GM18520 (cell line): ENCODE measurements around the gene P4HB.

Experiments
- ATAC-seq: cut with Tn5 transposase; IDR thresholded peaks from one replicate; pipeline ENCODE4 v1.9.1; 2021; ENCODE audit not compliant: unreplicated experiment

Gene P4HB

DNA sequence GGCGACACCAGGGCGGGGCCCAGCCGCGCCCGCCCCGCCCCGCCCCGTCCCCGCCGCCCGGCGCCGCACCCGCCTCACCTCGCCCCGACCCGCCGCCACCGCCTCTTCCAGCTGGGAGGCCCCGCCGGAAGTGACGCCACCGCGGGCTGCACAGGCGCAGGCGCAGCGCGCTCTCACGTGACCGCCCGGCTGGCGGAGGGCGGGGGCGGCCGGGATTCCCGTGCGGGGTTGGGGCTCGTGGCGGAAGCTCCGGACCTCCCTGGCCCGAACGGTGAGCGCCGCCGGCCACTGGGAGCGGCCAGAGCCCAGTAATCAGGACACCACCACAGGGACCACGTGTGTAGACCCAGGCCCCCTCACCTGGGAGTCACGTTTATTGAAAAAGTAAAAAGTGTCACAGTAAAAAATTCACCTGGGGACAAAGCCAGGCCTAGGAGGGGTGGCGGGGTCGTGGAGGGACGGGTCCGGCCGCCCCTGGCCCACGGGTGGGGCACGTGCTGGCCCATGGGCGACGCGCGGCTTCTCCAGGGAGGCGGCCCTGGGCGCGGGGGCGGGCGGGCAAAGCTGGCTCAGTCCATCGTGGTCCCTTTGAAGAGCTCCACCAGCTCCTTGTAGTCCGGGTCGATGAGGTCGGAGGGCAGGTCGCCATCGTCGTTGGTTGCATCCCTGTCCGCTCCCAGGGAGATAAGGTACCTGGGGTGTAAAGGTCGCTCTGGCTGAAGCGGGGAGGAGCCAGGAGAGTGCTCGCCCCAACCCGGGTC, 27.0 kb downstream of the P4HB start, which contains the start of gene MCRIP1:
Gene MCRIP1, minus strand, starts transcription at position 132 of the 761 bp plus-strand sequence. CDS start 8,785 bp downstream, outside the sequence.
- ATAC-seq, result peak; percentile 1

DNA sequence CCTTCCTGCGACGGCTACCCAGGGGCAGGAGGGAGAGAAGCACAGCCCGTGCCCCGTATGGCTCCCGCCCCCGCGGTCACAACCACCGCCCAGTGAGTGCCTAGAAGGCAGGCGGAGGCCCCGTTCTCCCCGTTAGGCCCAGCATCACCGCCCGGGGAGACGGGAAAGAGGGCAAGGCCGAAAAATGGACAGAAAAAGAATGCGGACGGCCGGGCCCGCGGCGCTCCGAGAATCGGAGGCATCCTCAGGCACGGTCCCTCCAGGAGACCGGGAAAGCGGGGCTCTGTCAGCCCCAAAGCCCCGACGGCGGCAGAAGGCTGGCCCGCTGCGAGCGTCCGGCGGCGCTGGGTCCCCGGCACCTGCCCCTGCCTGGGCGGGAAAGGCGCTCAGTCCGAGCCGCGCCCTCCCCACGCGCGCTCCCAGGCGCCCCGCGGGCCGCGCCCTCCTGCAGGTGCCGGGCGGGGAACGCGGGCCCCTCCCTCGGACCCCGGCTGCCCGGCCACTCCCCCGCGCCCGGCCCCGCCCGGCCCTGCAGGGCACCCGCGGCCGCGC, 27.7 kb downstream of the P4HB start:
- ATAC-seq, result peak; percentile 72

DNA sequence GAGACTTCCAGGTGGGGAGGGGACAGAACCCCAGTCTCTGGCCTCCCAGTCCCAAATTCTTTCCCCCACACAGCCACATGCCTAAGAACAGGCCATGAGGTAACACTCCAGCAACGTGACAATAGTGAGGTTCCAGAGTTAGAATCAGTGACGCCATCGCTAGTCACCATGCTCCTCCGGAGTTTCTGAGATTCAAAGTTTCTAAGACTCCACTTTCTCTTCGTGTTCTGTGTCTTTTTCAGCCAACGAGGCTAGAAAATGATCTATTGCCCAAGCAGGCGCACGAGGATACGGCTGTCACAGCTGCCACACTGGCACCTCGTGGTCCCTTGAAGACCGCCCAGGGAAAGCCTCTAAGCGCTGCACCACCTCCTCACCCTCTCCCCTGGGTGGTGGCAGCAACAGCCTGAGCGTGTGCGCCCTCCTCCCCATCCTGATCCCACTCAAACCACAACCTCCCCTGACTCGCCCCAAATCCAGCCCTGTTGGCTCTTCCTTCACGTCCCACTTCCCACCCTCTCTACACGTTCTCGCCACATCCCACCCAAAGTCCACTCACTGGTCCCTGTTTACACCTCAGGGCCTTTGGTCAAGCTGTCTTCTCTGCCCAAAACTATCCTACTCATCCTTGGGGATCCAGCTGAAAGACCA, 28.3 kb downstream of the P4HB start:
- ATAC-seq, result peak; percentile 9

DNA sequence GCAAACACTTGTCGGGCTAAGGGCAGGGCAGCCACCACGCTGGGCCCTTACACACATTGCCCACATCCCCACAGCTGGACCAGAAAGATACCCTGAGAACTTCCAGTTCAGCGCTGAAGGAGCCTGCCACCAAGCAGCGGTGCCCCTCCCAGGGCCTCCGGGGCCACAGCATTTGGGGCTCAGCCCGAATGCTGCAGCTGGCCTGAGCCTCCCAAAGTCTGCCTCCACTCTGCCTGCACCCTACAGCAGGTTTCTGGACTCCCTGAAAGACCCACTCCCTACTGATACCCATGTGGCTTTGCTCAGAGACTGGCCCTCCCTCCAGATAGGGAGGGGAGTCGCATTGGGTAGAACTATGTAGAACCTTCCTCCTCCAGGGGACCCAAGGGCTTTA, 28.8 kb downstream of the P4HB start:
- no peak for ATAC-seq

DNA sequence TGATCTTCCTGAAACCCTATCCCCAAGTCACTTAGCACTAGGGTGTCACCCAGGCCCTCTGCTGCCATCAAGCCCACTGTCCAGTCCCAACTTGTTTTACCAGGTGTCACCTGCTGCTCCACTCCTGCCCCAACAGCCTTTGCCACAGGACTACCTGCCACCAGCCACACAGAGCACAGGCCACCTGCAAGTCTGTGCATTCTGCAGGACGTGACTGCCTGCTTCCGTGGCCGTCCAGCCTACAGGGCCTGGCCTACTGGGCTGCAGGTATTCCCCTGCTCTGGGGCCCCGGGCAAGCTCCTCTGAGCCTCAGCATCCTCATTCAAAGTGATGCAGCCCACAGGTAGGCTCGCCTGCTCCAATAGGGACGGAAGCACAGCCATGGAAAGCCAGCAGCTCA, 30.5 kb downstream of the P4HB start:
- no peak for ATAC-seq

DNA sequence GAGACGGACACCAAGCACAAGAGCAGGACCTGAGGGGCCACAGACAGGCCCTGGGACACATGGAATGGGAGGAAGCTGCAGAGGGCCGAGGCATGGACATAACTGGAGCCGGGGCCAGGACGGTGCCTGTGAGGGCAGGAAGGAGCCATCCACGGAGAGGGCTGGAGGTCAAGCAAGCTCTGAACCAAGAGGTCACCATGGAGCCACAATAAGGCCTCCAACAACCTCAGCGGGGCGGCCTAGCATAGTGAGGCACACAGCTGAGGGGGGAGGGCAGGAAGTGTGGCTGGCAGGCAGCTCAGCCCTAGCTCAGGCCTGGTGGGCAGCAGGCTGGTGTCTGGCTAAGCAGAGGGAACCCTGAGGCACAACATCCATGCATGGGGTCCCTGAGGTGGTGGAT, 31.7 kb downstream of the P4HB start:
- ATAC-seq, result no peak

DNA sequence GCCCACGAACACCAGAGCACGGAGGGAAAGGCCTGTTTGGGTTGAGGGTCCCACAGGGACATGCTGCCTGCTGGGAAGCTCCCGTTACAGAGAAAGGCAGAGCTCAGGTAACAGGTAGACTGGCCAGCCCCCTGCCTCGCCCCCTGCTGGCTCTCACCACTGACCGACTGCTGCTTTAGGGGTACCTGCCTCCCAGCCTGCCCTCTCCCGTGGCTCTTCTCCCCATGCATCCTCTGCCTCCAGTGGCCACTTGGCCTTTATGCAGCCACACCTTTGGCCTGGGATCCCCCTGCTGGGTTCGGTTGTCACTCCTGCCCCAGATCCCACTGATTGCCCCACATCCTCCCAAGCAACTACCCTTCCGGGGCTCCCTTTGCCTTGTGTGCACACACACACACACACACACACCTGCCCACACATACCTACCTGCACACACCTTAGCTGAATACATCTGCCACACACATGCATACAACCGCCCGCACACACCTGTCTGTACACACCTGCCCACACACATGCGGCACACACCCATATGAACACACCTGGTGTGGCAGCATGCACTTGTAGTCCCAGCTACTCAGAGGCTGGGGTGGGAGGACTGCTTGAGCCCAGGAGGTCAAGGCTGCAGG, 34.4 kb downstream of the P4HB start:
- no peak for ATAC-seq

DNA sequence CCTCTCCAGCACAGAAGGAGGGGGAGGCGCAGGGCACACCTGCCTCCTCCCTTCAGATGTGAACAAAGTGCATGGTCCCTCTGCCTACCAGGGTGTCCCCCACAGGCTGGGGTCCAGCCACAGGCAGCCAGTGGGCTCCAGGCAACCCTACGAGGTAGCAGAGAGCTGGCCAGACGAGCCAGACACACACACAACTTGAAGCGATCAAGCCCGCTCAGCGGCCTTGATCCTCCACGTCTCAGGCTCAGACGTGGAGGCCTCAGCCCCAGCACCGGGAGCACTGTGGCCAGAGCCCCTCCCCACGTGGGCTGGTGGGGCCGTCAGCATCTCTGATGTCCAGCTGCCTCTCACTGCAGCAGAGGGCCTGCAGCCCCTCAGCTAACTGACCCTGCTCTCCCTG, 35.7 kb downstream of the P4HB start:
- no peak for ATAC-seq

DNA sequence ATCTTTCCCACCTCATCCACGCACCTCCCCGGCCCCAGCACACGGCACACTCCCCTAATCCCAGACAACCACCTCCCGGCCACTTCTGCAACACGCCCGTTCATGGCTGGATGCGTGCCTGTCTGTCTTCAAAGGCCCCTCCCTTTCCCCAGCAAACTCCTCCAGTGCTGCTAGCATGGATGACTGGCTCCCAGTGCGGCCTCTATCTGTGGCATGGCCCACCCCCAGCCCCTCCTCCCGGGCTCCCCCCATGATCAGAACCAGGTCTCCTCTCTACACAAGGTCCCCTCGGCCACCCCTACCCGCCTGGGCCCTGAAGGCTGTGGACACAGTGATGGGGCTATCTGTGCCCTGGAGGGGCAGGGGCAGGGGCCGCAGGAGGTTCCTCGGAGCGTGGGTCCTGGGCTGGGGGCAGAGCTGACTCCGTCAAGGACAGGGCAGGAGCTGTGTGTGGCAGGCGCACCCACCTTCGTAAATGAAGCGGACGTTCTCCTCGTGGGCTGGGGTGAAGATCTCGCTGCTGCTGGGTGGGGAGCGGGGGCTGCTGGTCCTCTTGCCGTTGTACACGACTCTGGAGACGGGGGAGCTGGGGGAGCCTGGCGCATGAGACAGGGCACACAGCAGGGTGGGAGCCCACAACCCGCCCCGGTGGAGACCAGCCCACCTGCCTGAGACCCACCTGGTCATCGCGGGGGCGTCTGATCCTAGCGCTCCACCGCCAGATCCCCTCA, 36.4 kb downstream of the P4HB start:
- no peak for ATAC-seq

DNA sequence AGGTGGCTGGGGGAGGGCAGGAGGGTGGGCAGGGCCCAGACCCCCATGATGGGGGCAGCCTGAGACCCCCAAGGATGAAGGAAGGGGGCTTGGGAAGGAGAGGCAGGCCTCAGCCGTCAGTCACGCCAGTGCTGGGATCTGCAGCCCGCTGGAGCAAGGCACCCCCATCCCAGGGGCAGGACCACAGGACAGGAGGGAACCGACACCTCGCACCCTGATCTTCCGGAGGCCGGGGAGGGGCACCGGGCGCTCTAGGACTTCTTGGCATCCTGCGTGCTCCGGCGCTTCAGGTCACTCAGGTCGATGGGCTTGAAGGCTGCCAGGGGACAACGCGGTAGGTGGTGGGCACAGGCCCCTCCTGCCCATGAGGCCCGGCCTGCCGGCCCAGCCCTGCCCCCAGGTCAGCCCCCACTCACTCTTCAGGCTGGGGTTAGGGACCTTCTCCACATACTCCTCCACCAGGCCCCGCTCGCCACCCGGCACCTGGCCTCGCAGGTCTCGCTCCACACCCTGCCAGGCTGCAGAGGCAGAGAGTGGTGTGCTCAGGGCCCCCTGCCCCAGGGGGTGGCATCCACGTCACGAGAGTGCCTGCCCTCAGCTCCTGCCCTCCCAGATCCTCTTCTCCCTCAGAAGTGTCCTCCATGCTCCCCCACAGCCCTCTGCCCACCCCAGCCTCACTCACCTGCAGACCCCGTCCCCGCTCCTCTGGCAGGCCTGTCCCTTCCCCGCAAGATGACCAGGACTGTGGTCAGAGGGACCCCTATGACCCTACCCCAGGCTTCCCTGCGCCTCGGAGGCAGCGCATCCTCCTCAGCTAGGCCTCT, 37.1 kb downstream of the P4HB start:
- no peak for ATAC-seq

DNA sequence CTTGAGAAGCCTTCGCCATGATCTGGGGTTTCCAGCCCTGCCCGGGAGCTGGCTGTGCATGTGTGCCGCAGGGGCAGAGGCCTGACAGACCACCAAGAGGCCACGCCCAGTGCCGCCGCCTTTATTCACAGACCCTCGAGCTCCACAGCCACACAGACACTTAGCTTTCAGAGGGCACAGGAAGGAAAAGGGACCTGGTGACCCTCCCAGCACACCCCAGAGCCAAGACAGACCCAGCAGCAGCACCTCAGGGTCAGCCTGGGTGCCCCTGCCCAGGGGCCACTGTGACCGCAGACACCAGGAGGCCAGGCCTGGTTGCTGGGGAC, 38.1 kb downstream of the P4HB start:
- no peak for ATAC-seq

DNA sequence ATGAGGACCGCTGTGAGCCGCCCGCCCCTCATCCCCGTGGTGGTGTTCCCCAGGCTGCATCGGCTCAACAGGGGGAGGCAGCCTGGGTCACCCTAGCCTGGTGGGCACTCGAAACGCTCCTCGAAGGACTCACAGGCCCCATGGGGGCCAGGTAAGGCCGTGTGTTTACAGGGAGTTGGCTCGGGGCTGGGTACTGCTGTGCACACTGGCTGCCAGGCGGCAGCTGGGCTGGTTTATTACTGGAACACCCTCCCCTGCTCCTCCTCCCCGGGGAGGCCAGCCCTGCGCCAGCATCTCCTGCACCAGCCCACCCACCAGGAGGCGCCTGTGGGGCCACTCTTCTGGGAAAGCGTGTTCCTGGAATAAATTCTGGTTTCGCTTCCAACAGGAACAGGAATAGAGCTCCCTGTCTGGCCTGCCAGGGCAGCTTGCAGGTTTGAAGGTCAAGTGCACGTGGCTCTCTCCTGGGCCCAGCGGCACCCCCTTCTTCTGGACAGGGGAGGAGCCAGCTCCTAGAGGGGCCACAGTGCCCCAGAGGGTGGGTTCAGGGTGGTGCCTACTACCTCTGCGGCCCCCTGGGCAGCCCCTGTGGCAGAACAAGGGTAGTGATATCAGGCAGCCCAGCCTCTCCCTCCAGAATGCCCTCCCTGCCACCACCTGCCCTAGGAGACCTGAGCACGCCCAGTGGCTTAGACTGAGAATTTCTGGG, 38.6 kb downstream of the P4HB start:
- ATAC-seq, result no peak

DNA sequence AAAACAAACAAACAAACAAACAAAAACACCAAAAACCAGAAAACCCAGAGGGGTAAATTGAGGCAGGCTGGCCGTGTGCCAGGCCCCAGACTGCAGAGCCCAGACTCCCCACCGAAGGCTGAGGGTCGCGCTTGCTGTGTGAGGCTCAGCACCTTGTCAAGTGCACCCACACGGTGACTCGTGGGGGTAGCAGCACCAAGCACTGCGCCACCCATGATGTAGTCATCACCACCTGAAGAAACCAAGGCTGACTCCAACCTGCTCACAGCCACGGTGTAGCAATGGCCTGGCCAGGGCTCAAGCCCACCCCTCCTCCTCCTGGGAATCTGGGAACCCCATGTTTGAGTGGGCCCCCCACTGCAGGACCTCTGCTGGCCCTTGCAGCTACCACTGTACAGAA, 39.2 kb downstream of the P4HB start:
- ATAC-seq, result no peak

DNA sequence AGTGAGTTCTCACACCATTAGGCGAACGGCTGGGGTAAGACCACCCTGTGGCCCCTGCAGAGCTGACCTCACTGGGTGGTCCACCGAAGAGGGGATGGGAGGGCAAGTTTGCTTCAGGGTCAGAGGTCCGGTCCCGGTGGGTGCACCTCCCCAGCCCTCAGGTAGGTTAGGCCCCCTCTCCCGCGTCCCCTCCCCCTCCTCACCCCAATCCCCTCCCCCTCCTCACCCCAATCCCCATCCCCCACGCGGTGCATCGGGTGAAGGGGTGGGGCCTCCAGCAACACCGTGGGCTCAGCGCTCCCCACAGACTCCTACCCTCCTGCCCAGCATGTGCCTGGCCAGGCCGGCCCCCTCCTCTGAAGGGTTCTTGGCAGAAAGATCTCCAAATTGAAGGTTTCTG, 40.6 kb downstream of the P4HB start:
- ATAC-seq, result no peak

DNA sequence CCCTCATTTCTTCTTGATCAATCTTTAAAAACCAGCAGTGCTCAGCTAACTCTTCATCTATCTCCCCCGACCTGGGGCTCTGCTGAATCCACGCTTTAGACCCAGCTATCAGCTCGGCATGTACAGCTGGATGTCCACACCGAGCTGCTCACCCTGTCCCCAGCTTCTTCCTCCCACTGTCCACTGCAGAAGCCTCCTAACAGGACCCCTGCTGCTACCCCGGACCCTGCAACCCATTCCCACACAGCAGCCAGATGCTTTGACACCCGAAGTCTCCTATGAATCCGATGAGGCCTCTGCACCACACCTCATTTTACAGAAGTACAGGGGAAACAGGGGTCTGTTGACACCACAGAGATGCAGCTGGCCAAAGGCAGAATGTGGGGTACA, 42.6 kb downstream of the P4HB start:
- ATAC-seq, result no peak

DNA sequence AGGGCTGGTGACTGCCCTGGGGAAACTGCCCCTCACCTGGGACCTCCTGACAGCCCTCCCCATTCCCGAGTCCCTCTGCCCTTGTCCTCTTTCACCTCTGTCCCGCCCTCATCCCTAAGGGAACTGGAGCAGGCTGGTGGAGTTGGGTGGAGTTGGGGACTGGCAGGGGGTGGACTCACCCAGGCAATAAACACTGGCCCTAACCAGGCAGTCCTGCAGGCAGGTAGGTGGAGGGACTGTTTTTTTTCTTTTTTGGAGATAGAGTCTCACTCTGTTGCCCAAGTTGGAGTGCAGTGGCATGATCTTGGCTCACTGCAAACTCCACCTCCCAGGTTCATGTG, 44.7 kb downstream of the P4HB start:
- no peak for ATAC-seq

DNA sequence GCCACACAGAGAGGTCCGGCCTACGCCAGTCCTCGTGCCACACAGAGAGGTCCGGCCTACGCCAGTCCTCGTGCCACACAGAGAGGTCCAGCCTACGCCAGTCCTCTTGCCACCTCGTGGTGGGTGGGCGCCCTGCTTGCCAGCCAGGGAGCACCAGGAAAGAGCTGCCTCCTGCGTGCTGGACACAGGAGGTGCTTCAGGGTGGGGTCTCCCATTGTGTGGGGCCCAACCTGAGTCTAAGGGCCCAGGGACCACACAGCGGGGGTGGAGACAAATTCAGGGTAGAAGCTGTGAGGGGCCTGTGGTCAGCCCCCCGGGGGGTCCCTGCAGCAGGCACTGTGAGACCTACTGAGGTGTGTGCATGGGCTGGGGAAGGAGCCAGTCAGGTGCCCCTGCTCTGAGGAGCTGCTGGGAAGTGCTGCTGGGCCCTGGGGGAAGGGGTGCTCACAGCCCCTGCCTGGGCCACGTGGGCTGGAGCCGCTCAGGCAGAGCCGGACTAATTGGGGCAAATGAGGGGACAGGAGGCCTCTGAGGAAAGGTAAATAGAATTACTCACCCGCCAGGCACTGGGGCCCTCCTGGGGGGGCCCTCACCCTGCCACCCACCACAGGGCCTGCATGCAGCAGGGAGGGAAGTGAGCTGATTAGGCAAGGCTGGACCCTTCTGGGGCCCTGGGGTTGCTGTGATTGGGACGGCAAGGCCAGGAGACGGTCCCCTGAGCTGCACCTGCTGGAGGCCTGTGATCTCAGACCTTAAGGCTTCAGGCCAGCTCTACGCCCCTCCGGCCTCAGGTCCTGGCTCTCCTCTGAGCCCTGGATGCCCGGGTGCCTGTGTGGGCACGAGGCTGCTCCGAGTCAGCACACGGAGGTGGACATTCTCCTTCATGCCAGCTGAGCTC, 45.3 kb downstream of the P4HB start:
- no peak for ATAC-seq

DNA sequence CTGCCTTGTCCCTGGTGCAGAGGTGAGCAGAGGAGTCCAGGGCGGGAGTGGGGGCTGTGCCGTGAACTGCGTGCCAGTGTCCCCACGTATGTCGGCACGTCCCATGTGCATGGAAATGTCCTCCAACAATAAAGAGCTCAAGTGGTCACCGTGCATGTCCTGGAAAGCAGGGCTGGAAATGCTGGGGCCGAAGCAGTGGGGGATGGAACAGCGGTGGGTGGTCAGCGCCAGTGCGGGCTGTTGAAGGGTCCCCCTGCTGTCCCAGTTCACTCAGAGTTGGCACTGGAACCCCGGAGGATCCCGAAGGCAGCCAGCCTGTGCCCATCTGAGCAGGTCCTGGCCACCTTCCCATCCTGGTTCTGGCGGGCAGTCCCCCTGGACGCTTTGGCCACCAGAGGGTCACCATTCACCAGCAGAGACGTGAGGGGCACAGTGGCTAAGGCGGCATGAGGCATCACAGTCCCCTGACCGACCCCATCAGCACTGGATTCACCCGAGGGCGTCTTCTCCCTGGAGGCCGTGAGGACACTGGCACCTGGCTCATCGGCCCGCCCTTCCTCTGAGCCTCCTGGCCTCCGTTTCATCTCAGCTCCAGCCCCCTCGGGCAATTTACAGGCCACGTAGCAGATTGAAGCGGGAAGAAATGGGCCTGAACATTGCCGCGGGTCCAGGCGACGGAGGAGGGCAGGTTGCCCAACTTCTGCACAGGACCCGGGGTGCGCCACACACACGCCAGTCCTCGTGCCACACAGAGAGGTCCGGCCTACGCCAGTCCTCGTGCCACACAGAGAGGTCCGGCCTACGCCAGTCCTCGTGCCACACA, 46.3 kb downstream of the P4HB start:
- no peak for ATAC-seq
